Lung (tissue), 12 donors: Measurements from ENCODE around the gene NPS. TPM values are rescaled to one million over a fixed set of nuclear protein-coding genes. Genes with fewer than 3 reads are reported as not detected.

Source experiments
- ATAC-seq: fragments of 200-7000 bp; cut with Tn5 transposase; one replicate; pipeline ENCODE4 v1.9.1; 2020; ENCODE audit warnings: moderate number of reproducible peaks; ENCODE audit not compliant: insufficient read depth, low FRiP score
- DNase-seq, 3 donors: peaks; one replicate each; pipeline ENCODE4 v3.0.0-alpha.2; 2013 to 2017
- H3K27ac ChIP-seq, 2 donors: one replicate each; pipeline ENCODE4 v1.5.1; 2013; ENCODE audit warnings: mild to moderate bottlenecking in 2 of 2, moderate library complexity in 2 of 2, control low read depth in 1 of 2, inconsistent platforms in 1 of 2, low read depth in 1 of 2, low read length in 1 of 2
- H3K27me3 ChIP-seq, 3 donors: one replicate each; pipeline ENCODE4 v1.5.1; 2013; ENCODE audit warnings: low read length in 2 of 3; ENCODE audit not compliant: control insufficient read depth in 3 of 3, insufficient read depth in 3 of 3
- H3K36me3 ChIP-seq, 4 donors: one replicate each; pipeline ENCODE4 v1.5.1; 2013; ENCODE audit warnings: low read length in 4 of 4, mild to moderate bottlenecking in 1 of 4, moderate library complexity in 1 of 4; ENCODE audit not compliant: control insufficient read depth in 4 of 4, insufficient read depth in 4 of 4
- H3K4me1 ChIP-seq, 5 donors: one replicate each; pipeline ENCODE4 v1.5.1; 2013; ENCODE audit warnings: low read length in 5 of 5, mild to moderate bottlenecking in 2 of 5, moderate library complexity in 1 of 5; ENCODE audit not compliant: control insufficient read depth in 5 of 5, insufficient read depth in 5 of 5
- H3K4me3 ChIP-seq: one replicate; pipeline ENCODE4 v1.5.1; 2013; ENCODE audit warnings: mild to moderate bottlenecking, control low read depth, moderate library complexity
- H3K9ac ChIP-seq, 2 donors: one replicate each; pipeline ENCODE4 v1.5.1; 2013; ENCODE audit warnings: low read length in 2 of 2, control low read depth in 1 of 2; ENCODE audit not compliant: insufficient read depth in 1 of 2
- H3K9me3 ChIP-seq, 4 donors: one replicate each; pipeline ENCODE4 v1.5.1; 2013; ENCODE audit warnings: low read length in 3 of 4, mild to moderate bottlenecking in 1 of 4, moderate library complexity in 1 of 4; ENCODE audit not compliant: control insufficient read depth in 4 of 4, insufficient read depth in 3 of 4
- WGBS, 2 donors: extraction: QIAGEN DNeasy Blood & Tissue Kit; methylation state at CpG; one replicate each; pipeline ENCODE4 v1.1.7; 2013; 5-methylcytosine and 5-hydroxymethylcytosine counted together
- polyA plus RNA-seq, 2 donors: library from polyadenylated mRNA; stranded (reverse); fragments of 200-250 nt; gene quantifications; one replicate each; pipeline ENCODE4 v1.2.1, GENCODE V29; 2013
- total RNA-seq, 2 donors: library from RNA; depleted of rRNA in 1 of 2; stranded (reverse); fragments of >200 nt in 1 of 2; gene quantifications; one replicate each; pipeline ENCODE4 v1.2.1, GENCODE V29; 2014 to 2021
- TF ChIP-seq, protein P1 (sequence below): IDR thresholded peaks from 2 replicates; pipeline ENCODE4 v1.5.1; 2012; ENCODE audit warnings: mild to moderate bottlenecking; ENCODE audit errors: control extremely low read depth, extremely low read depth
- donor health status: control.
- donor health status: control.
- donor health status: Bipolar disorder and iron deficiency.
- donor health status: healthy.
- donor health status: DM: yes; HTN: yes; CAD: no.

The NPS gene
- total and polyA plus RNA-seq, 4 donors, result not detected

DNA sequence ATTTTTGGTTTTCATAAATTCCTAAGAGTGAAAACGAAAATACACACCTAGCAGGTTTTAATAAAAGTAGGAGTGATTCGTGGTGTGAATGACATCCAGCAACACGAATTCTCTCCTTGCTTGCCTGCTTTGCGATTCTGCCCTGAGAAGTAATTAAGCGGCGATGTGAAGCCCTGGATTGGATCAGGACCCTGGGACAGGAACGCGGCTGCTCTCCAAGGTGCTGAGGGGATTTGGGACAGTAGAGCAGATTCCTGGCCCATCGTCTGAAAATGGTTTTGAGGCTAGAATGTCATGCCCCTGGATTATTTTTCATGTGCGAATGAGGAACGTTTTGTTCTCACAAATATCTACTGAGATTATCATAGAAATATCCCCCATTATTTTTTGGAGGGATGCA is 7.8 kb downstream of the NPS start:
- DNase-seq (peak; percentile 61 to 81 (median 76)), ATAC-seq (no peak)
- Histone ChIP-seq H3K9ac (no peak overlapping the region), H3K36me3 (no peaks in the 10 kb centered on the region), H3K9me3 (peaks cover 0 to 6% (median 0%) of the 10 kb centered on the region in 4 donors), H3K4me1 (no peaks in the 10 kb centered on the region), H3K27ac (no peak overlapping the region), H3K4me3 (no peak overlapping the region), H3K27me3 (peaks cover 0 to 4% (median 3%) of the 10 kb centered on the region in 3 donors)
- WGBS, 2 donors, result 6 to 8% methylated on average over 11 of the region's 11 CpGs
- TF ChIP-seq, protein P1, sequence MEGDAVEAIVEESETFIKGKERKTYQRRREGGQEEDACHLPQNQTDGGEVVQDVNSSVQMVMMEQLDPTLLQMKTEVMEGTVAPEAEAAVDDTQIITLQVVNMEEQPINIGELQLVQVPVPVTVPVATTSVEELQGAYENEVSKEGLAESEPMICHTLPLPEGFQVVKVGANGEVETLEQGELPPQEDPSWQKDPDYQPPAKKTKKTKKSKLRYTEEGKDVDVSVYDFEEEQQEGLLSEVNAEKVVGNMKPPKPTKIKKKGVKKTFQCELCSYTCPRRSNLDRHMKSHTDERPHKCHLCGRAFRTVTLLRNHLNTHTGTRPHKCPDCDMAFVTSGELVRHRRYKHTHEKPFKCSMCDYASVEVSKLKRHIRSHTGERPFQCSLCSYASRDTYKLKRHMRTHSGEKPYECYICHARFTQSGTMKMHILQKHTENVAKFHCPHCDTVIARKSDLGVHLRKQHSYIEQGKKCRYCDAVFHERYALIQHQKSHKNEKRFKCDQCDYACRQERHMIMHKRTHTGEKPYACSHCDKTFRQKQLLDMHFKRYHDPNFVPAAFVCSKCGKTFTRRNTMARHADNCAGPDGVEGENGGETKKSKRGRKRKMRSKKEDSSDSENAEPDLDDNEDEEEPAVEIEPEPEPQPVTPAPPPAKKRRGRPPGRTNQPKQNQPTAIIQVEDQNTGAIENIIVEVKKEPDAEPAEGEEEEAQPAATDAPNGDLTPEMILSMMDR, result no peak

DNA sequence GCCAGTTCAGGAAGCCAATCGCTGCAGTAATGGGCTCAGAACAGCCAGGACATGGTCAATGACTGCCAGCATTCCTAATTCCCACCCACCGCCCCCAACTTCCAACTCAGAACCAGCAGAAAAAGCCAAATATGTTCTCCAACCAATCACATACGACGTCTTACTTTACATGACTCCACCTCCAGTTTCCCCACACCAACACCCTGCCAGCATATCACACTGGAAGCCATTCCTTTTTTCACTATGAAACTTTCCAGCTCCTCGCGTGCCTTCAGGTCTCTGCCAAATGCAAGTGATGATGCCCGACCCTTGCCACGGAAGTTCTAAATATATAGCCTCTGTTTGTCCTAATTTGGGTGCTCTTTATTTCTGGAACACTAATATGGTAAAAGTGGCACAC is 12.5 kb downstream of the NPS start:
- TF ChIP-seq, protein P1, result no peak
- H3K9me3 ChIP-seq, result peaks cover 0 to 6% (median 0%) of the 10 kb centered on the region in 4 donors

DNA sequence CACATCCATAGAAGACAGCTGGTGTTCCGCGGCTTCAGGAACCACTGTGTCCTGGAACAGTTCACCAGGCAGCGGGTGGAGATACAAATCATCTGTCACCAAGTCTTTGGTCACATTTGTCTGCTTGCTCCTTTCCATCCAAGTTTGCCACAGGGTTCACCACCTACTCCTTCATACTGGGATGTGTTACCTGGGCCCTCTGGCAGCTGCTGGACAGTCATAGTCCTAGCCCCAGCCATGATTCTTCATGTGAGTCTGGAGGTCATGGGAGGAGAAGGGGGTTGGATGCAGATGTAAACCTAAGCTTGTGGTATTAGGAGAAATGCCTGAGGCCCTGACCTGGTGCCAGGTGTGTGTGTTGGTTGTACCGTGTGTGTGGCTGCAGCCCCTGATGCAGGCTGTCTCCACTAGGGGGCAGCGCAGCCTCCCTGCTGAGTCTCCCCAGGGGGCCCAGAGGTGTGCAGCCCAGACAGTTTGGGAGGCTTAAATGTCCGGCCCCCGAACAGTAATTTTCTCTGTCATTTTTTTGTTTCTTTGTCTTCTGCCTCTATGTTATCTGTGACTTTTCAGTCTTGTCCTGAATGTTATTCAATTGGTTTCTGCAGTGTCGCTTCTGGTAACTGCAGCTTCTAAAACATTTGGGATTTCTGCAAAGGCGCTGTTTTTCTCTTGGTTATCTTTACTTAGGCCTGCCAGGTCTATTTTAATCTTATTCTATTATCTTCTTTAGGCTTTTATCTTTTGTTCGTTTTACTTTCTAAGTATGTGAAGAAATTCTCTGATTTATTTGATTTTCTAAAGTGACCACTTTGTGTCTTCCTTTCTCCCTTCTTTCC is 14.8 kb downstream of the NPS start:
- TF ChIP-seq, protein P1, result no peak
- H3K4me1 ChIP-seq, result peaks cover 0 to 4% (median 0%) of the 10 kb centered on the region in 5 donors
- no peaks in the 10 kb centered on the region for H3K27me3 ChIP-seq
- DNase-seq, result no peak
- peaks cover 0 to 4% (median 0%) of the 10 kb centered on the region in 4 donors for H3K9me3 ChIP-seq
- no peak overlapping the region for H3K9ac ChIP-seq
- WGBS, 2 donors, result 64 to 66% methylated on average over 10 of the region's 10 CpGs
- no peak for ATAC-seq
- no peak overlapping the region for H3K4me3 ChIP-seq
- no peaks in the 10 kb centered on the region for H3K36me3 ChIP-seq
- no peak overlapping the region for H3K27ac ChIP-seq

More for the DNA sequence above, 12.5 kb downstream of the NPS start:
- DNase-seq (no peak), ATAC-seq (no peak)
- Histone ChIP-seq H3K4me3 (no peak overlapping the region), H3K27ac (no peak overlapping the region), H3K4me1 (peaks cover 0 to 4% (median 0%) of the 10 kb centered on the region in 5 donors), H3K27me3 (no peaks in the 10 kb centered on the region), H3K36me3 (no peaks in the 10 kb centered on the region), H3K9ac (no peak overlapping the region)
- 71 to 79% methylated on average over 8 of the region's 8 CpGs for WGBS, 2 donors
